IMR-90 (cell line): ENCODE data around the gene BRME1. TPM values are rescaled to one million over a fixed set of nuclear protein-coding genes. Genes with fewer than 3 reads are reported as not detected.

Source experiments
- ATAC-seq: fragments of 200-7000 bp; cut with Tn5 transposase; 2 replicates; pipeline ENCODE4 v1.9.1; 2020; ENCODE audit warnings: low read depth, mild to moderate bottlenecking, moderate library complexity
- BruUV-seq: library from RNA; stranded (reverse); fragments of 400-500 nt; replicated peaks from 2 replicates; lab custom pipeline; 2021; lab: Mats Ljungman, UMichigan
- CTCF ChIA-PET: fragments of 300-600 bp; formaldehyde crosslinking; extraction: SDS; loops from one replicate; lab custom pipeline; 2021; ENCODE audit warnings: antibody characterized with exemption; lab: Yijun Ruan, JAX
- POLR2A ChIA-PET: fragments of 300-600 bp; sonication (Branson Sonifier 250); formaldehyde crosslinking; loops from one replicate; lab custom pipeline; 2022; ENCODE audit warnings: antibody characterized with exemption; ENCODE audit not compliant: unreplicated experiment; lab: Charles Lee
- DNase-seq: peaks from one replicate; pipeline ENCODE4 v3.0.0; 2013
- H2AFZ ChIP-seq: replicated peaks from 2 replicates; pipeline ENCODE3; 2013; ENCODE audit warnings: low read length, mild to moderate bottlenecking; ENCODE audit not compliant: poor library complexity
- H2AK5ac ChIP-seq: 2 replicates; pipeline ENCODE4 v1.6.1; 2013; ENCODE audit warnings: low read depth, low read length, inconsistent platforms
- H2AK9ac ChIP-seq: replicated peaks from 2 replicates; pipeline ENCODE3; 2013; ENCODE audit warnings: mild to moderate bottlenecking, low read depth, low read length, moderate library complexity; ENCODE audit not compliant: poor library complexity
- H2BK120ac ChIP-seq: 2 replicates; pipeline ENCODE4 v1.6.1; 2013; ENCODE audit warnings: low read depth, low read length, inconsistent platforms
- H2BK15ac ChIP-seq: 3 replicates; pipeline ENCODE4 v1.6.1; 2013; ENCODE audit warnings: low read depth, low read length, inconsistent platforms
- H2BK20ac ChIP-seq: 2 replicates; pipeline ENCODE4 v1.6.1; 2013; ENCODE audit warnings: low read depth, mild to moderate bottlenecking, inconsistent platforms, low read length, moderate library complexity
- H2BK5ac ChIP-seq: 2 replicates; pipeline ENCODE4 v1.6.1; 2013; ENCODE audit warnings: mild to moderate bottlenecking, low read depth, low read length, inconsistent platforms; ENCODE audit not compliant: poor library complexity, severe bottlenecking
- H3K14ac ChIP-seq: replicated peaks from 2 replicates; pipeline ENCODE4 v1.6.1; 2013; ENCODE audit warnings: low read depth, low read length, inconsistent platforms
- H3K18ac ChIP-seq: 2 replicates; pipeline ENCODE4 v1.6.1; 2013; ENCODE audit warnings: low read depth, low read length, control low read depth
- H3K23ac ChIP-seq: 2 replicates; pipeline ENCODE4 v1.6.1; 2013; ENCODE audit warnings: low read depth, low read length, inconsistent platforms
- H3K27ac ChIP-seq: 2 replicates; pipeline ENCODE4 v1.5.1; 2013; ENCODE audit warnings: mild to moderate bottlenecking, control low read depth, low read length; ENCODE audit not compliant: insufficient read depth
- H3K27me3 ChIP-seq: 2 replicates; pipeline ENCODE4 v1.6.1; 2013; ENCODE audit warnings: low read length; ENCODE audit not compliant: control insufficient read depth, insufficient read depth
- H3K36me3 ChIP-seq: 2 replicates; pipeline ENCODE4 v1.6.1; 2013; ENCODE audit warnings: low read length, mixed read lengths; ENCODE audit not compliant: control insufficient read depth, insufficient read depth
- H3K4ac ChIP-seq: 2 replicates; pipeline ENCODE4 v1.6.1; 2013; ENCODE audit warnings: low read depth, low read length, inconsistent platforms
- H3K4me1 ChIP-seq: 2 replicates; pipeline ENCODE4 v1.6.1; 2013; ENCODE audit warnings: low read length, mixed read lengths; ENCODE audit not compliant: control insufficient read depth, insufficient read depth
- H3K4me2 ChIP-seq: 2 replicates; pipeline ENCODE4 v1.6.1; 2013; ENCODE audit warnings: low read depth, mild to moderate bottlenecking, control low read depth, low read length, moderate library complexity
- H3K4me3 ChIP-seq: 2 replicates; pipeline ENCODE4 v1.5.1; 2013; ENCODE audit warnings: low read depth, mild to moderate bottlenecking, control low read depth, low read length, moderate library complexity; ENCODE audit not compliant: insufficient read depth
- H3K56ac ChIP-seq: 2 replicates; pipeline ENCODE4 v1.6.1; 2013; ENCODE audit warnings: low read length, inconsistent platforms; ENCODE audit not compliant: insufficient read depth; ENCODE audit errors: extremely low read depth
- H3K79me1 ChIP-seq, 2 experiments: 2 replicates each; pipeline ENCODE4 v1.6.1; 2013; ENCODE audit warnings: low read length in 2 of 2, inconsistent platforms in 1 of 2, low read depth in 1 of 2
- H3K9ac ChIP-seq: 2 replicates; pipeline ENCODE4 v1.6.1; 2013; ENCODE audit warnings: low read depth, low read length, control low read depth
- H3K9me1 ChIP-seq: 2 replicates; pipeline ENCODE4 v1.6.1; 2013; ENCODE audit warnings: low read length, inconsistent platforms; ENCODE audit not compliant: insufficient read depth
- H3K9me3 ChIP-seq: 2 replicates; pipeline ENCODE4 v1.6.1; 2013; ENCODE audit warnings: low read length; ENCODE audit not compliant: control insufficient read depth, insufficient read depth
- H4K20me1 ChIP-seq: 2 replicates; pipeline ENCODE4 v1.6.1; 2013; ENCODE audit warnings: low read length, inconsistent platforms; ENCODE audit not compliant: insufficient read depth
- H4K5ac ChIP-seq: 2 replicates; pipeline ENCODE4 v1.6.1; 2013; ENCODE audit warnings: mild to moderate bottlenecking, low read depth, low read length, control low read depth
- H4K8ac ChIP-seq, 2 experiments: 2 replicates each; pipeline ENCODE4 v1.6.1; 2013; ENCODE audit warnings: low read depth in 2 of 2, low read length in 2 of 2, control low read depth in 1 of 2, inconsistent platforms in 1 of 2
- H4K91ac ChIP-seq: 2 replicates; pipeline ENCODE4 v1.6.1; 2013; ENCODE audit warnings: low read depth, low read length, inconsistent platforms; ENCODE audit not compliant: insufficient read depth
- BHLHE40 ChIP-seq: fragments of 150-350 bp; IDR thresholded peaks from 2 replicates; pipeline ENCODE4 v1.6.1; 2016; ENCODE audit warnings: mild to moderate bottlenecking, low read depth, low read length
- CHD1 ChIP-seq: IDR thresholded peaks from 2 replicates; pipeline ENCODE4 v1.6.1; 2012; ENCODE audit warnings: low read depth, low read length, improper control_type of control experiment
- ELK1 ChIP-seq: fragments of 150-350 bp; IDR thresholded peaks from 2 replicates; pipeline ENCODE4 v1.6.1; 2016; ENCODE audit warnings: low read depth, mild to moderate bottlenecking, low read length, moderate library complexity, borderline replicate concordance
- NFE2L2 ChIP-seq: fragments of 150-350 bp; IDR thresholded peaks from 2 replicates; pipeline ENCODE4 v1.6.1; 2016; ENCODE audit warnings: low read depth, mild to moderate bottlenecking, low read length
- RCOR1 ChIP-seq: IDR thresholded peaks from 2 replicates; pipeline ENCODE4 v1.6.1; 2012; ENCODE audit warnings: mild to moderate bottlenecking, low read length, improper control_type of control experiment; ENCODE audit not compliant: insufficient replicate concordance
- RFX5 ChIP-seq: IDR thresholded peaks from 2 replicates; pipeline ENCODE4 v1.8.0; 2012; ENCODE audit warnings: low read depth, mild to moderate bottlenecking, low read length, moderate library complexity
- USF2 ChIP-seq: fragments of 150-350 bp; IDR thresholded peaks from 2 replicates; pipeline ENCODE4 v1.6.1; 2017; ENCODE audit warnings: mild to moderate bottlenecking, antibody characterized with exemption, low read length, low read depth
- WGBS, 2 experiments: methylation state at CpG; one replicate each; pipeline versions ENCODE4 v1.1.5 to v1.1.7; 2013; ENCODE audit warnings: missing lambda C conversion rate in 2 of 2; ENCODE audit not compliant: insufficient read length in 1 of 2; ENCODE audit errors: extremely low coverage in 2 of 2; 5-methylcytosine and 5-hydroxymethylcytosine counted together
- dilution Hi-C: fragments of 300-500 bp; cut with HindIII; formaldehyde crosslinking; loops from one replicate; pipeline ENCODE4 v1.14.3; 2018; ENCODE audit warnings: low sequenced_read_pairs; ENCODE audit not compliant: unreplicated experiment
- in situ Hi-C: fragments of 300-500 bp; cut with MboI; formaldehyde crosslinking; loops from 3 replicates; pipeline ENCODE4 v1.14.3; 2019; ENCODE audit warnings: low sequenced_read_pairs, inconsistent platforms, mixed read lengths
- intact Hi-C: fragments of 100-400 bp; cut with micrococcal nuclease; formaldehyde crosslinking; loops from 2 replicates; pipeline ENCODE4 v1.10.0; 2022
- polyA plus RNA-seq, 3 experiments: library from polyadenylated mRNA; depleted of rRNA; stranded (reverse); fragments of >200 nt; gene quantifications; 2 replicates each; pipeline ENCODE4 v1.2.3, GENCODE V29; 2012; ENCODE audit warnings: low replicate concordance in 1 of 3
- total RNA-seq: library from RNA; depleted of rRNA; stranded (reverse); fragments of >200 nt; gene quantifications from 2 replicates; pipeline ENCODE4 v1.2.3, GENCODE V29; 2012

BRME1 gene
- total and polyA plus RNA-seq, 2 of the 4 experiments (the other 2 are of a cell fraction): 0.18 to 0.38 TPM

GRCh38 chr19:13888281-13888680 lies 17.6 kb downstream of the BRME1 start:
- Histone ChIP-seq H3K79me1 (no peaks in the 10 kb centered on the region), H2BK20ac (no peak overlapping the region), H4K8ac (no peak overlapping the region), H2AK5ac (no peak overlapping the region), H2BK120ac (no peak overlapping the region), H3K56ac (no peak overlapping the region), H3K9me1 (no peaks in the 10 kb centered on the region), H3K36me3 (no peaks in the 10 kb centered on the region), H3K27me3 (peaks cover 2% of the 10 kb centered on the region; the same call in 1 of the 2 replicates), H3K4me3 (no peak overlapping the region), H3K4ac (no peak overlapping the region), H2BK15ac (no peak overlapping the region), H3K27ac (no peak overlapping the region), H2BK5ac (no peak overlapping the region), H3K9me3 (no peaks in the 10 kb centered on the region), H4K91ac (no peak overlapping the region), H2AK9ac (no peak overlapping the region), H3K9ac (no peak overlapping the region), H3K4me2 (no peak overlapping the region), H2AFZ (no peak overlapping the region), H3K18ac (no peak overlapping the region), H3K4me1 (no peaks in the 10 kb centered on the region), H4K20me1 (no peaks in the 10 kb centered on the region), H3K23ac (no peak overlapping the region), H4K5ac (no peak overlapping the region), H3K14ac (no peak overlapping the region)
- 93% methylated on average over 13 of the region's 16 CpGs; no CpG with 5 or more reads in 1 of the 2 experiments for WGBS, 2 experiments
- CTCF ChIA-PET: no interaction called here
- intact Hi-C loops: loop anchor here (10.0 kb wide), 1 partner anchor 597 kb away; no protein-coding TSS in a partner anchor
- no TSS peak for BruUV-seq
- TF ChIP-seq USF2: no peak
- TF ChIP-seq CHD1: no peak
- TF ChIP-seq RFX5: no peak
- TF ChIP-seq RCOR1: no peak
- no peak for TF ChIP-seq BHLHE40
- no peak for TF ChIP-seq NFE2L2
- TF ChIP-seq ELK1: no peak
- in situ Hi-C loops: loop anchor here (10.0 to 25.0 kb wide), 2 partner anchors 449 to 587 kb away; partner anchors contain the start of gene PTGER1
- no peak for ATAC-seq
- POLR2A ChIA-PET: no interaction called here
- DNase-seq: no peak
- dilution Hi-C loops: no loop called here
